ENCODE results near the gene PRR7.

GRCh38 chr5:177483994-177484901 lies 37.6 kb downstream of the PRR7 start:
- TF ChIP-seq CTCF (IDR thresholded peaks at IDR 0.05) (no peak), POLR2A (IDR thresholded peaks at IDR 0.05) (no peak)

Data from esophagus squamous epithelium (tissue), 4 donors.